ENCODE results near the gene PAX5.

- TF ChIP-seq ATF1 (CRISPR knock-in tag; IDR thresholded peaks at IDR 0.05) (no peak), CTCF (IDR thresholded peaks at IDR 0.05) (no peak), USF2 (CRISPR knock-in tag; IDR thresholded peaks at IDR 0.05) (no peak), ATF2 (CRISPR knock-in tag; IDR thresholded peaks at IDR 0.05; ENCODE audit: borderline replicate concordance, low read depth) (no peak)
Measured at GRCh38 chr9:36912620-36913019, 121.4 kb downstream of the PAX5 start.

All from WTC11 (cell line).